Kidney epithelial cell (primary cell): ENCODE results near the gene OR10V1. TPM values are rescaled to one million over a fixed set of nuclear protein-coding genes. Genes with fewer than 3 reads are reported as not detected.
A peak's percentile ranks its signal among the peaks of the same experiment; 100 is the strongest.

ENCODE experiments used
- DNase-seq: peaks from one replicate; pipeline ENCODE4 v3.0.0-alpha.2; 2010; ENCODE audit warnings: low read depth
- H3K27me3 ChIP-seq: 2 replicates; pipeline ENCODE4 v1.6.0; 2011; ENCODE audit warnings: low read length; ENCODE audit not compliant: control insufficient read depth, insufficient read depth
- H3K36me3 ChIP-seq: 2 replicates; pipeline ENCODE4 v1.5.1; 2011; ENCODE audit warnings: low read length; ENCODE audit not compliant: control insufficient read depth, insufficient read depth
- H3K4me3 ChIP-seq: 2 replicates; pipeline ENCODE4 v1.5.1; 2011; ENCODE audit warnings: low read depth, mild to moderate bottlenecking, control low read depth, low read length
- total RNA-seq: library from RNA; depleted of rRNA; stranded (reverse); fragments of >200 nt; gene quantifications from 2 replicates; pipeline ENCODE4 v1.2.3, GENCODE V29; 2015
- TF ChIP-seq, protein P1 (sequence below): IDR thresholded peaks from 2 replicates; pipeline ENCODE4 v1.5.1; 2011; ENCODE audit warnings: mild to moderate bottlenecking, moderate library complexity, low read length, control low read depth, inconsistent platforms; ENCODE audit not compliant: insufficient read depth, poor library complexity, severe bottlenecking

OR10V1 gene
- total RNA-seq, 1 donor from 2014 or later, result not detected

DNA sequence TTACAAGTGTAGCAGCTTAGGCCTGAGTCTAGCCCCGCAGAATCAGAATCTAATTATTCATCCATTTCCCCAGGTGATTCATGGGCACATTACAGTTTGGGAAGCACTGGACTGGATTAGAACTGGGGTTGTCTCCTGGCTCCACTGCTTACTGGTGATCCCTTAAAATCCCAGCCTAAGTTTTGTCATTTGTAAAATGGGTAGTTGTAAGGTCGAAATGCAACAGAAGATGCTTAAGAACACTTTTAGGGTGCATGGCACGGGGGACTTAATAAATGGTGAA is 42.9 kb upstream of the OR10V1 start:
- TF ChIP-seq, protein P1, sequence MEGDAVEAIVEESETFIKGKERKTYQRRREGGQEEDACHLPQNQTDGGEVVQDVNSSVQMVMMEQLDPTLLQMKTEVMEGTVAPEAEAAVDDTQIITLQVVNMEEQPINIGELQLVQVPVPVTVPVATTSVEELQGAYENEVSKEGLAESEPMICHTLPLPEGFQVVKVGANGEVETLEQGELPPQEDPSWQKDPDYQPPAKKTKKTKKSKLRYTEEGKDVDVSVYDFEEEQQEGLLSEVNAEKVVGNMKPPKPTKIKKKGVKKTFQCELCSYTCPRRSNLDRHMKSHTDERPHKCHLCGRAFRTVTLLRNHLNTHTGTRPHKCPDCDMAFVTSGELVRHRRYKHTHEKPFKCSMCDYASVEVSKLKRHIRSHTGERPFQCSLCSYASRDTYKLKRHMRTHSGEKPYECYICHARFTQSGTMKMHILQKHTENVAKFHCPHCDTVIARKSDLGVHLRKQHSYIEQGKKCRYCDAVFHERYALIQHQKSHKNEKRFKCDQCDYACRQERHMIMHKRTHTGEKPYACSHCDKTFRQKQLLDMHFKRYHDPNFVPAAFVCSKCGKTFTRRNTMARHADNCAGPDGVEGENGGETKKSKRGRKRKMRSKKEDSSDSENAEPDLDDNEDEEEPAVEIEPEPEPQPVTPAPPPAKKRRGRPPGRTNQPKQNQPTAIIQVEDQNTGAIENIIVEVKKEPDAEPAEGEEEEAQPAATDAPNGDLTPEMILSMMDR, result no peak
- no peak for DNase-seq
- peak overlapping the region; percentile 81 for H3K4me3 ChIP-seq

DNA sequence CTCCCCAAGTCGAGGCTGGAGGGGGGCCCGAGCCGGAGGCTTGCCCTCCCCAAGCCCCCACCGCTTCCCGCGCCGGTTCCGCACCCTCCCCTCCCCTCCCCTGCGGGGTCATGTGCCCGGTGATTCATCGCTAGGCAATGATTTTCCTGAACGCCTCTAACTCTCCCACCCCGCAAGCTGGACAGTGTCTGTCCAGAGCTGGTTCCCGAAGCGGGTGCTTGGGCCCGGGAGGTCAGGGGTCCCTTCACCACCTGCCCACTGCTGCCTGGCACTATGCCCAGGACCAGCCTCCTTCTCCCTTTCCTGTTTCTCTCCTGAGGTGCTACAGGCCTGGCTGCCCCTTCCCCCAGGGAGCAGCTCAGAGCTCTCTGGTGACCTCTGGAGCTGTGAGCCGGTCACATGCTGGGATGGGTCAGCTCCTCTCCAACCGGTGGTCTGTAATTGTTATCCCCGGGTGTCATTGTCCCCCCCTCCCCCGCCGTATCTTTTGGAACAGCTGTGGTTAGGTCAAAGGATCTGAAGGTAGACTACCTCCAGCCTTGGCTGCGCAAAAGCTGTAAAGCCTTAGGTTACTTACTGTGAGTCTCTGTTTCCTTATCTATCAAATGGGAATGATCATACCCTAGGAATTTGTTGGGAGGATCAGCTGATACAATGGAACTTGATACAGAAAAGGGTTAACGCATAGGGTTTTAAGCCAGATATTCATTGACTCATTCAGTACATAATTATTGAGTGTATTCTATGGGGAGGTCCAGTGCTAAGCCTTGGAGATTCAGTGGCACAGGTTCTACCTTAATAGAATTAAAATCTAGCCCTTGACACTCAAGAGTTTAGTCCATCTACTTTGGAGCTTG is 42.3 kb upstream of the OR10V1 start:
- DNase-seq, result no peak
- Histone ChIP-seq H3K36me3 (peaks cover 1% of the 10 kb centered on the region), H3K27me3 (no peaks in the 10 kb centered on the region), H3K4me3 (peak overlapping the region; percentile 81)
- TF ChIP-seq, protein P1, result peak; percentile 15

More for the DNA sequence above, 42.9 kb upstream of the OR10V1 start:
- Histone ChIP-seq H3K27me3 (no peaks in the 10 kb centered on the region), H3K36me3 (peaks cover 1% of the 10 kb centered on the region)

DNA sequence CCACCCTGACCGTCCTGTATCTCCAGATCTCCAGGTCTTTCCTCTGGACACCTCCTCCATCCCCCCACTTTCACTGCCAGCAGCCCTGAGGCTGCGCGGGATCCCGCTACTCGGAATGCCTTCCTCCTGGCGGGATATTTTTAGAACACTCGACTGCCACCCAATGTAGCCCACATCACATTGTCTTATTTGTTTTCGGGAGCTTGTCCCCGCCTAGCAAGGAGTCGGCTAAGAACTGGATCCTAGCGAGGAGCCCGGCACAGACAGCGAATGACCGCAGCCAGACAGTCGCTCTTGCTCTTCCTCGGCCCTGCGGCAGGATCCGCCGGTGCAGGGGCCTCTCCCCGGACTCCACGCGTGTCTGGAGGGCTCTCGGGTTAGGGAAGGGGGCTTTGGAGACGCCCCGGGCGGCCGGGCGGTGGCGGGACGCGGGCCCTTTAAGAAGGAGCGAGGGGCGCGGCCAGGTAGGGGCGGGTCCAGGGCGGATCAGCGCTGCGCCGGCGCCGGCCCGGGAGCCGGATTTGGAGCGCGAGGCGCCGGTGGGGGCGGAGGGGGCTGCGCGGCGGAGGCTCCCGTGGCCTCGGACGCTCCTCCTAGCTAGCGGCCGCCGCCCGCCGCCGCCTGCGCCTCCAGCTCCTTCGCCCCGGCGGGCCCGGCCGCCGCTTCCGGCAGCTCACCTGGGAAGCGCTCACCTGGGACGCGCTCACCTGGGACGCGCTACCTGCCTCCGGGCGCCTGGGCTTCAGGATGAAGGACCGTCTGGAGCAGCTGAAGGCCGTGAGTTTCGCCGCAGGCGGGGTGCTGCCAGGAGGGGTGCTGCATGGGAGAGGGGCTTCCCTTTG is 41.4 kb upstream of the OR10V1 start, which contains the start of gene STX3:
STX3 (plus strand) TSS at position 518 of the 842 bp plus-strand sequence; CDS start at position 748, 230 bp downstream.
- DNase-seq, result no peak
- Histone ChIP-seq H3K36me3 (peaks cover 1% of the 10 kb centered on the region), H3K4me3 (peak within 1 kb of the TSS; percentile 81), H3K27me3 (no peaks in the 10 kb centered on the region)
- TF ChIP-seq, protein P1, result no peak

DNA sequence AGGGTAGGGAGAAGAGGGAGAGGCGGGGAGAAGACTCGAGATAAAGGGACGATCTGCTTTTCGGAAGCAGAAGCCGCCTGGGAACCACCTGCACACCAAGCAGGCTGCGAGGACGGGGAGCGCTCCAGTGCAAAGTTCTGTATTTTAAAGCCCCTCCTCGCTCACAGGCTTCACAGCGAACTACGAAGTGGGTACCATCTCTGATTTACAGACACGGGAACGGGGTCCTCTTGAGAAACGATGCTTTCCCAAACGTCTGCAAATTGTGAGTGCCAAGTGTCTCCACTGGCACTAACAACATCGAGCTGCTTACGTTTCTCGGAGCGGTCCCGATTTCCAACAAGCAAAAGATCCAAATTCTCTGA is 40.8 kb upstream of the OR10V1 start:
- Histone ChIP-seq H3K4me3 (peak overlapping the region; percentile 81), H3K27me3 (no peaks in the 10 kb centered on the region), H3K36me3 (peaks cover 1% of the 10 kb centered on the region)
- no peak for DNase-seq
- TF ChIP-seq, protein P1, result no peak

DNA sequence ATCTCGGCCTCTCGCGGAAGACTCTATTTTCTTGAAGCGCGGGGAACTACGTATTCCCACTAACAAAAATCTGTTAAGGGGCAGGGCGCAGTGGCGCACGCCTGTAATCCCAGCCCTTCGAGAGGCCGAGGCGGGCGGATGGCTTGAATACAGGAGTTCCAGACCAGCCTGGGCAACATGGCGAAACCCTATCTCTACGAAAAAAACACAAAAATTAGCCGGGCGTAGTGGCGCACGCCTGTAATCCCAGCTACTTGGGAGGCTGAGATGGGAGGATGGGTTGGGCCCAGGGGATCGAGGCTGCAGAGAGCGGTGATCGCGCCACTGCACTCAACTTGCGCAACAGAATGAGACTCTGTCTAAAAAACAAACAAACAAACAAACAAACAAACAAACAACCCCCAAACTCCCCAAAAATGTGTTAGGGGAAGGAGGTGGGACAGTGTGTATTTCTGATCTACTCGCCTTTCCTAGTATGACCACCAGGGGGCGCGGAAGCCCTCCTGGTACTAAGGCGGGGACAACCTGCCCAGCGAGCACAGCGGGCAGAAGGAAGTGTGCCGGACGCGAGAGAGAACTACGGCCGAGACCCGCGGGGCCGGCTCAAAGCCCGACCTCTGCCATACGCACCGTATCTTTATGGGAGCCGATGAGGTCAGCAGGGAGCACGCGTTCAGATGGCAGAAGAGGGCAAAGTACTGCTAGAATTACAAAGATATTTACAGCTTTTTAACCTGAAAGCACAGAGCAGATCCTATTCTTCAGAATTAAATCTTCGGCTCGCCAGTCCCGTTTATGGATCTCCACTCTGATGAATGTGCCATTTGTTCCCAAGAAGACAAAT is 40.2 kb upstream of the OR10V1 start:
- no peaks in the 10 kb centered on the region for H3K27me3 ChIP-seq
- peaks cover 1% of the 10 kb centered on the region for H3K36me3 ChIP-seq
- H3K4me3 ChIP-seq, result peak overlapping the region; percentile 81
- no peak for DNase-seq
- TF ChIP-seq, protein P1, result peak; percentile 87
